EH (cell line): ENCODE measurements around the gene TRPT1.

ENCODE experiments used
- DNase-seq: peaks from one replicate; pipeline ENCODE4 v3.0.0-alpha.2; 2015; ENCODE audit warnings: low read depth

Gene TRPT1

DNA sequence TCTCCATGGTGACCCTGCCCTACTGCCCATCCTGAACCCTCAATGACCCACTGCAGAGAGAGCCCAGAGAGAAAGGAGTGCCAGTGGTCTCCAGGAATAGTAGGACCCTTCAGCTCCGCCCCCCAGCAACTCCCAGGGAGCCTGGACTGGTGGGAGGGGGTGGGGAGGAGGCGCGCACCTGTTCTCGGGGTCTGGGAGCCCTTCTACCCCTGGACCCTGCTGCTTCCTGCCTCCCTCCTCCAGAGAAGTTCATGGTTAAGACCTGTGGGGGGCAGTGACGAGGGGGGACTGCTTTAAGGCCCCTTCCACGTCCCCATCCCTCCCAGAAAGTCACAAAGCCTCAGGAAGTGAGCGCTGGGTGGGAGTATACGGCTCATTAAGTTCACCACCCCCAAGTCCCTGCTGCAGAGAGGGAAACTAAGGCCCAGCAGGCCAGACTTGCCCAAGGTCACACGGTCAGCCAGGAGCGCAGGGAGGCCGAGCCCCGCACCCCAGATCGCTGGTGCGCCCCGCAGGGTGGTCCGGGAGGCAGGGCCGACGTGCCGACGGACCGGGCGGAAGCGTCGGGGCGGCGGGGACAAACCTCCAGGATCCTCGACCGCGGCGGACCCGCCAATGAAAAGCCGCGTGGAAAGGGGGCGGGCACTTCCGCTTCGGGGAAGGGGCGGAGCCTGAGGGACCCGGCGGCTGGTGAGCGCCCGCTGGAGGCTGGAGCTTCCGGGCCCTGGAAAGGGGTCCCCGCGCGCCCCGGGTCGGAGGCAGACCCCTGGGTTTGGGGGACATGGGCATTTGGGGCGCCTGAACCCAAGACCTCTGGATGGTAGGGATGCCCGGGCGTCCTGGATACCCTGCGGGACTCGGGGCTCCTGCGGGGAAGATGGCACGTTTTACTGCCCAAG is at the start of gene TRPT1, which contains the start of gene NUDT22:
TRPT1 (minus strand) TSS at position 579 of the 899 bp plus-strand sequence; CDS start at position 253, 326 bp downstream.
NUDT22 (plus strand) TSS at position 667 of the 899 bp plus-strand sequence. CDS start 379 bp downstream, outside the sequence.
- DNase-seq = peak; percentile 83

DNA sequence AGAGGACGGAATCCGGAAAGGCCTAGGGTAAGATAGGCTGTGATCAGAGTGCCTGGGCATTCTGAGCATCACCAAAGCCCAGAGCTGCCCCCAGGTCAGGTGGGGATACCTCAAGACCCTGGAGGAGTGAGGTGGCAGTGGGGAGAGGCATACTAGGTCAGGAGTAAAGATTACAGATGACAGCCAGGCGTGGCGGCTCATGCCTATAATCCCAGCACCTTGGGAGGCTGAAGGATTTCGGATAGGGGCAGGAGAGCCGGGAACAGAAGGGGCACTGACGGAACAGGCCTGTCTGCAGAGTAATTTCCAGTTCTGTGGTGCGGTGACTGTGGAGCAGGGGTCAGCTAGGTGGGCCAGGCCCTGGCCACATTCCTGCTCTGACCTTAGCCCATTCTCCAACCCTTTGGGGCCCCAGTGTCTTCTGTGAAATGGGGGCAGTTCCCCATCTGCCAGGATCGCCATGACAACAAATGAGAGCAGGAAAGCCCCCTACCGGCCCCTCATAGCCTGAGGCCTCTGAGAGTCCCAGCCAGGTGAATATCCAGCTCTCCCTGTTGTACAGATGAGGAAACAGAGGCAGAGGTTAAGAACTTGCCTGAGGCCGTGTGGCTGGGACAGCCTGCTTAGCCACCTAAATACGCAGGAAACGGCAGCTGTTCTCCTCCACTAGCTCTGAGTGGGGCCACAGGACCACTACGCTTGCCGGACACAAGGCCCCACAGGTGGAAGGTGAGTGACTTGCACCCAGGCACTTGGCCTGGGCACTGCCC is 49.2 kb upstream of the TRPT1 start:
- no peak for DNase-seq

DNA sequence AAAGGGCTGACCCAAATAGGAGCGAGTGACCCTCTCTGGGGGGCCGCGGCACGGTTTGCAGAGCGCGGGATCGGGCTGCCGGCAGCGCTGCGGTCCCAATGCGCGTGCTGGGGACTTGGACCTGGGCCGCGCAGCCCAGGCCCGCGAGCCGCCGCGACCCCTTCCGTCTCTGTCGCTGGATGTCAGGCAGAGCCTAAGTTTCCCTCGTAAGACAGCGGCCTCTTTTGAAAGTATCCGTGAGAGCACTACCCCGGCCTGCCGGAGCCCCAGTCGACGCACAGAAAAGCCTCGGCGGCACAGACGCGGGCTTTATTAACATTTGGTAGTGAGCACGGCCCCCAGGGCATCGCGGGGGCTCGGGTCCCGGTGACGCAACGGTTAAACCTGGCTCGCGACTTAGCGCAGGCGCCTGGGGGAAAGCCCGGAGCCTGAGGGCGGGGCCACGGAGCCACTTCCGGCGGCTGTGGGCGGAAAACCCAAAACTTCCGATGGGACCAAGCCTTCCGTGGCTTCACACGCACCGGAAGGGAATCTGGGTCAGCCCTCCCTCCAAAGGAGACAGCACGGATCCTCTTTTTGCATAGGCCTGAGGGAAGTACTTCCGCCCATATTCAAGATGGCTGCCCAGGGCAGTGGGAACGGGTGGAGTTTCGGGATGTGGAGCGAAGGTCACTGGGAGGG is 43.7 kb upstream of the TRPT1 start:
- DNase-seq = peak; percentile 100

GRCh38 chr11:64268893-64269539 is 43.0 kb upstream of the TRPT1 start:
- DNase-seq = peak; percentile 75

GRCh38 chr11:64268025-64268892 is 42.3 kb upstream of the TRPT1 start:
- DNase-seq = peak; percentile 85

- no peak for DNase-seq
These were observed 41.4 kb upstream of the TRPT1 start for GRCh38 chr11:64267207-64267945.

- DNase-seq = peak; percentile 42
These were observed 40.4 kb upstream of the TRPT1 start for GRCh38 chr11:64266339-64266738.

DNA sequence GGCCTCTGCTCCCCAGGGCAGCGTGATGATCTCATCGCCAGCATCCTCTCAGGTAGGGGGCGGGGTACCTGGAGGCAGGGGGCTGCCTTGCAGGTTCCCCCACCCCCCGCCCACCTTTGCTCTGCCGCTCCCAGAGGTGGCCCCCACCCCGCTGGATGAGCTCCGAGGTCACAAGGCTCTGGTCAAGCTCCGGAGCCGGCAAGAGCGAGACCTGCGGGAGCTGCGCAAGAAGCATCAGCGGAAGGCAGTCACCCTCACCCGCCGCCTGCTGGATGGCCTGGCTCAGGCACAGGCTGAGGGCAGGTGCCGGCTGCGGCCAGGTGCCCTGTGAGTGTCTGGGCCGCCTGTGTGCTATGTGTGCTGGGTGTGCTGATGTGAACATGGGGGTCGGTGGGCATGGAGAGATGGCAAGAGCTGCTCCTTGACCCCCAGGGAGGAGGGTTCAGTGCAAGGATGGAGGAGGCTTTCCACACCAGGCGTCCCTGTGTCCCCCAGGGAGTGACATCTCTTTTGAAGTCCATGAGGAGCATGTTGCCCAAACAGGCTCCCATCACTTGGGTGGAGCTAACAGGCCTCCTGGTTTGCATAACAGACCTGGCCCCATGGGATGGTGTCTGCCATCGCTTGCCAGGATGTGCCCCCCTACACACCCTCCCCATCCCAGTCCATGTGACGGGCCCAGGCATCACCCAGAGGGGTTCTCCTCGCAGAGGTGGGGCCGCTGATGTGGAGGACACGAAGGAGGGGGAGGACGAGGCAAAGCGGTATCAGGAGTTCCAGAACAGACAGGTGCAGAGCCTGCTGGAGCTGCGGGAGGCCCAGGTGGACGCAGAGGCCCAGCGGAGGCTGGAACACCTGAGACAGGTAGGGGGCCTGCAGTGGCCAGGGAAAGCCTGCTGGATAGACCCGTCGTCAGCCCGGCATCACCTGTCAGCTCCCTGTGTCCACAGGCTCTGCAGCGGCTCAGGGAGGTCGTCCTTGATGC is 39.5 kb upstream of the TRPT1 start:
- DNase-seq = no peak

- DNase-seq = no peak
These were observed 38.4 kb upstream of the TRPT1 start for GRCh38 chr11:64264371-64264852.

GRCh38 chr11:64263947-64264317 is 37.9 kb upstream of the TRPT1 start:
- no peak for DNase-seq

DNA sequence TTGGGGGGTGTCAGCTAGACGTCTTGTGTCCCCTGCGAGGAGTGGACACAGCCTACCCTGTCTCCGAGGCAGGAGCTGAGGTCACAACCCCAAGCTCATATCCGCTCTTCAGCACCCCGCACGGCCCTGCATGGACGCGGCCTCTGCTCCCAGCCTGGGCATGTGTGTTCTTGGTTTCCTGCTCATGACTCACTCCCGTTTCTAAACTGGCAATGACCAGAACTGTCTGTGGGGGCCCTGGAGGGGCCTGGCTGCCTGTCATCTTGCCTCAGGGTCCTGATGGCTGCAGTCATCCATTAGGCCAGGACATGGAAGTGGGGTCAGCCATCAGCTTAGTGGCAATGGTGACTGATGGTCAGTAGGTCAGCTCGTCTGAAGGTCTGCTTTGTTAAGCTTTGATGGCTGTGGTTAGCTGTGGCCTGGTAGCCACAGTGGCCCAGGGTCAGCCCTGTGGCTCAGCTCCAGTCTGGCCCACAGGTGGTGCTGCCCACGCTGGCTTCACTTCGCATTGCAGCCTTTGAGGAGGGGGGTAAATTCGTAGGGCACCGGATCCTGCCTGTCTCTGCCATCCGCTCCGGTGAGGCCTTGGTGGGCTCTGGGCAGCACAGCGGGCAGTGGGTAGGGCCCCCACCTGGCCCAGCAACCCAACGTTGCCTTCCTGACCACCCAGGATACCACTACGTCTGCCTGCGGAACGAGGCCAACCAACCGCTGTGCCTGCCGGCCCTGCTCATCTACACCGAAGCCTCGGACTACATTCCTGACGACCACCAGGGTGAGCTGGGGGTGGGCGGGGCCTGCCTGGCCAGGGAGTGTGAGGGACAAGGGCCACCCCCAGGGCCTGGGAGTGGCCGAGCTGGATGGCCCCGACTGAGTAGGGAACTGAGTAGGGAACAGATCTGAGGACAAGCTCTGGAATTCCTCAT is 37.3 kb upstream of the TRPT1 start:
- peak; percentile 72 for DNase-seq

DNA sequence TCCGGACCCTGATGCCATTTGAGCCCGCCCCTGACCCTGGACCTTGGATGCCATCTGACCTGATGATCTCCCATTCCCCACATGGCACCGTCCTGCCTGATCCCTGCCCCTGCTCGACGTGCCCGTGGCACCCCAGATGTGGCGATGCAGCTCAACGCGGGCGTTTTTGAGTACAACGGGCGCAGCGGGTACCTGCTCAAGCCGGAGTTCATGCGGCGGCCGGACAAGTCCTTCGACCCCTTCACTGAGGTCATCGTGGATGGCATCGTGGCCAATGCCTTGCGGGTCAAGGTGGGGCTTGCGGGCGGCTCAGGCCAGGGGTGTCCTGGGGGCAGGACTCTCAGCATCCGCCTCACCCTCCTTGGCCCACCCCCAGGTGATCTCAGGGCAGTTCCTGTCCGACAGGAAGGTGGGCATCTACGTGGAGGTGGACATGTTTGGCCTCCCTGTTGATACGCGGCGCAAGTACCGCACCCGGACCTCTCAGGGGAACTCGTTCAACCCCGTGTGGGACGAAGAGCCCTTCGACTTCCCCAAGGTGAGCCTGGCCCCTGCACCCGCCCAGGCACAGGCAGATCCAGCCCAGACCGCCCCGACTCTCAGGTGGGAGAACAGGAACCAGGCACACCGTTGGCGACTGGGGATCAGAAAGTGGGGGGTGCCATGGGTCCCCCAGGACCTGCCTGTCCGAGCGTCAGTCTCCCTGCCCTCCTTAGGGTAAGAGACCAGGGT is 36.5 kb upstream of the TRPT1 start:
- DNase-seq = no peak

DNA sequence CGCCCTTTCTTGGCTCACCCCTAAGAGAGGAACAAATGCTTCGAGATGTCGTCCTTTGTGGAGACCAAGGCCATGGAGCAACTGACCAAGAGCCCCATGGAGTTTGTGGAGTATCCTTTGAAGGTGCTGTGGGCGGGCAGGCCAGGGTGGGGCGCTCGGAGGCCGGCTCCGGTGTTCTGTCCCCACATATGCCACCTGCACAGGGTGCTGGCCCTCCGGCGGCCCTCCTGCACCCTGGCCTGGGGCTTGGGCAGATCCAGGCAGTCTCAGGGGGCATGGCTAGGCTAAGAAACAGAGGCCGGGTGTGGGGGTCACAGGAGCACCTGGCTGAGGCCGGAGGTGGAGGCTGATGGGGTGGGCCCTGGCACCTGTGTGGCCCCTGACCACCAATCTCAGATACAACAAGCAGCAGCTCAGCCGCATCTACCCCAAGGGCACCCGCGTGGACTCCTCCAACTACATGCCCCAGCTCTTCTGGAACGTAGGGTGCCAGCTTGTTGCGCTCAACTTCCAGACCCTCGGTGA is 35.6 kb upstream of the TRPT1 start:
- no peak for DNase-seq

DNA sequence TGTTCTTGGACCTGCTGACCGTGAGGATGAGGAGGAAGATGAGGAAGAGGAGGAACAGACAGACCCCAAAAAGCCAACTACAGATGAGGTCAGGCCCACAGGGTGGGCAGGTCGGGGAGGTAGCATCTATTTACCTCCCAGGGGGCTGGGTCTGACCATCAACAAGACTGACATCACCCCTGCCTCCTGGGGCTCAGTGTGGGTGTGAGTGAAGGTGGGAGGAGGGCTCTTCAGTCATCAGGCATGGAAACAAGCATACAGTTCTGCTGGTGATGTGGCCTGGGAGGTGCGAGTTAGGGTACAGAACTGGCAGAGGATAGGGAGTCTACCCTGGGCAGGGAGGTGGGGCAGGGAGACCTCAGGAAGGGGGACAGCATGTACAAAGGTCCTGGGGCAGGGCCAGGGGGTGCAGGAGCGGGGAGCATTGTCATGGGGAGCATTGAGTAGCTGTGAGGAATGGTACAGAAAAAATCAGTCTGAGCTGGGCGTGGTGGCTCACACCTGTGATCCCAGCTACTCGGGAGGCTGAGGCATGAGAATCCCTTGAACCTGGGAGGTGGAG is 34.2 kb upstream of the TRPT1 start:
- no peak for DNase-seq

GRCh38 chr11:64259533-64260067 is 33.6 kb upstream of the TRPT1 start:
- no peak for DNase-seq

DNA sequence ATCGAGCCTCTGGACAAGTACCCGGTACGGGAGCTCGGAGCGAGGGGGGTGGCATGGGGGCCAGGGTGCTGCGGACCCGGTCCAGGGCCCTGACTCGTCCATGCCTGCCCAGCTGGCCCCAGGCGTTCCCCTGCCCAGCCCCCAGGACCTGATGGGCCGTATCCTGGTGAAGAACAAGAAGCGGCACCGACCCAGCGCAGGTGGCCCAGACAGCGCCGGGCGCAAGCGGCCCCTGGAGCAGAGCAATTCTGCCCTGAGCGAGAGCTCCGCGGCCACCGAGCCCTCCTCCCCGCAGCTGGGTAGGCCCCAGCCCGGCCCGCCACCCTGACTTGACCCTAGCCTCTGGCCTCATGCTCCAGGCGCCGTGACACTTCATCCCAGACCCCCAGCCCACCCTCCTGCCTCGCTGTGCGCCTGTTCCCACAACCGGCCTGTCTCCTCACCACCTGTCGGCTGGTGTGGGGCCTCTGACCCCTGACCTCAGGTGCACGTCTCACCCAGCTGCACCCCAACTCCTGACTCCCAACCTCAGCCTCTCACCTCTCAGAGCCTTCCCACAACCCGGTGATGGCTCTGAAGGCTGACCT is 33.1 kb upstream of the TRPT1 start:
- DNase-seq = no peak
